Measurements from ENCODE around the gene LGR6.
"Not testable (repeated sequence)": the region's sequence is repeated elsewhere in the genome, so short reads cannot be mapped to it uniquely, and the experiment has no call there.

LGR6 gene

GRCh38 chr1:202243006-202243405 lies 49.4 kb downstream of the LGR6 start:
- DNase-seq: no peak

GRCh38 chr1:202244841-202245261 lies 51.3 kb downstream of the LGR6 start:
- no peak for DNase-seq

- no peak for DNase-seq
Observed at GRCh38 chr1:202245391-202245790, 51.8 kb downstream of the LGR6 start.

GRCh38 chr1:202247104-202247503 lies 53.5 kb downstream of the LGR6 start:
- DNase-seq: no peak

GRCh38 chr1:202247837-202248795 lies 54.5 kb downstream of the LGR6 start:
- DNase-seq: no peak

GRCh38 chr1:202248861-202249260 lies 55.3 kb downstream of the LGR6 start:
- DNase-seq: no peak

- DNase-seq: no peak
Observed at GRCh38 chr1:202249436-202249835, 55.8 kb downstream of the LGR6 start.

GRCh38 chr1:202249846-202250245 lies 56.2 kb downstream of the LGR6 start:
- DNase-seq: no peak

GRCh38 chr1:202250982-202251381 lies 57.4 kb downstream of the LGR6 start:
- DNase-seq: no peak

- no peak for DNase-seq
Observed at GRCh38 chr1:202251424-202252256, 58.0 kb downstream of the LGR6 start.

- no peak for DNase-seq
Observed at GRCh38 chr1:202252271-202252670, 58.7 kb downstream of the LGR6 start.

GRCh38 chr1:202254454-202255252 lies 61.1 kb downstream of the LGR6 start:
- DNase-seq: no peak

- no peak for DNase-seq
Observed at GRCh38 chr1:202255343-202255742, 61.7 kb downstream of the LGR6 start.

GRCh38 chr1:202259705-202260104 lies 66.1 kb downstream of the LGR6 start:
- DNase-seq: no peak

GRCh38 chr1:202261209-202261958 lies 67.8 kb downstream of the LGR6 start:
- DNase-seq: not testable (repeated sequence)

GRCh38 chr1:202263628-202264027 lies 70.0 kb downstream of the LGR6 start:
- no peak for DNase-seq

GRCh38 chr1:202264300-202264699 lies 70.7 kb downstream of the LGR6 start:
- no peak for DNase-seq

- no peak for DNase-seq
Observed at GRCh38 chr1:202264726-202265125, 71.1 kb downstream of the LGR6 start.

GRCh38 chr1:202266061-202266765 lies 72.6 kb downstream of the LGR6 start:
- no peak for DNase-seq

GRCh38 chr1:202268032-202268431 lies 74.4 kb downstream of the LGR6 start:
- DNase-seq: no peak

- DNase-seq: no peak
Observed at GRCh38 chr1:202268817-202269216, 75.2 kb downstream of the LGR6 start.
